Inflammatory macrophage treated with lipopolysaccharide for 1 hour (primary cell): ENCODE measurements around the gene MFSD11.
"Not testable (repeated sequence)": the region's sequence is repeated elsewhere in the genome, so short reads cannot be mapped to it uniquely, and the experiment has no call there.

Source experiments
- DNase-seq, 2 donors: peaks; one replicate each; pipeline ENCODE4 v3.0.0-alpha.2; 2020 to 2022

MFSD11 gene

GRCh38 chr17:76709077-76709950 is 28.6 kb upstream of the MFSD11 start:
- no peak for DNase-seq

GRCh38 chr17:76709951-76710862 is 27.7 kb upstream of the MFSD11 start:
- not testable (repeated sequence) for DNase-seq

- DNase-seq = peak in 1 of 2 donors; percentile 54
These were observed 26.9 kb upstream of the MFSD11 start, which contains the start of gene MXRA7 for GRCh38 chr17:76710863-76711611. TSS of gene MXRA7 (minus strand) at chr17:76710965. CDS start at chr17:76710946, 19 bp downstream.

GRCh38 chr17:76712321-76712720 is 25.6 kb upstream of the MFSD11 start:
- not testable (repeated sequence) for DNase-seq

GRCh38 chr17:76713765-76714164 is 24.2 kb upstream of the MFSD11 start:
- no peak for DNase-seq

- DNase-seq = no peak
These were observed 23.6 kb upstream of the MFSD11 start for GRCh38 chr17:76714336-76714735.

- DNase-seq = peak; percentile 40 to 93
These were observed 23.0 kb upstream of the MFSD11 start for GRCh38 chr17:76714822-76715495.

- DNase-seq = no peak
These were observed 22.5 kb upstream of the MFSD11 start for GRCh38 chr17:76715496-76715830.

- peak; percentile 87 to 89 for DNase-seq
These were observed 21.6 kb upstream of the MFSD11 start for GRCh38 chr17:76716146-76716838.

- no peak for DNase-seq
These were observed 21.1 kb upstream of the MFSD11 start for GRCh38 chr17:76716839-76717215.

GRCh38 chr17:76718516-76718915 is 19.4 kb upstream of the MFSD11 start:
- DNase-seq = no peak

GRCh38 chr17:76720211-76720610 is 17.7 kb upstream of the MFSD11 start:
- no peak for DNase-seq

GRCh38 chr17:76720941-76721340 is 17.0 kb upstream of the MFSD11 start:
- DNase-seq = no peak

GRCh38 chr17:76721463-76721862 is 16.5 kb upstream of the MFSD11 start:
- no peak for DNase-seq

GRCh38 chr17:76722279-76722678 is 15.6 kb upstream of the MFSD11 start:
- no peak for DNase-seq

GRCh38 chr17:76722977-76723376 is 14.9 kb upstream of the MFSD11 start:
- not testable (repeated sequence) for DNase-seq

GRCh38 chr17:76723812-76724211 is 14.1 kb upstream of the MFSD11 start:
- no peak for DNase-seq

- DNase-seq = peak; percentile 61 to 73
These were observed 12.2 kb upstream of the MFSD11 start for GRCh38 chr17:76725580-76726230.

GRCh38 chr17:76726231-76726775 is 11.6 kb upstream of the MFSD11 start, which contains the start of gene JMJD6:
TSS of gene JMJD6 (minus strand) at chr17:76726606. CDS start at chr17:76726475, 131 bp downstream.
- DNase-seq = peak; percentile 94
